Neural cell (in vitro differentiated cells): ENCODE measurements around the gene SCGN.

ENCODE experiments used
- POLR2AphosphoS5 ChIP-seq: IDR thresholded peaks from 2 replicates; pipeline ENCODE4 v1.6.1; 2012
- RAD21 ChIP-seq: fragments of 450-650 bp; conservative IDR thresholded peaks from 2 replicates; pipeline ENCODE4 v1.6.1; 2014; ENCODE audit warnings: antibody characterized with exemption, mild to moderate bottlenecking, moderate library complexity
- TF ChIP-seq, protein P1 (sequence below): fragments of 450-650 bp; IDR thresholded peaks from 2 replicates; pipeline ENCODE4 v1.5.1; 2014; ENCODE audit warnings: antibody characterized with exemption, mild to moderate bottlenecking, moderate library complexity; ENCODE audit not compliant: poor library complexity, severe bottlenecking

DNA sequence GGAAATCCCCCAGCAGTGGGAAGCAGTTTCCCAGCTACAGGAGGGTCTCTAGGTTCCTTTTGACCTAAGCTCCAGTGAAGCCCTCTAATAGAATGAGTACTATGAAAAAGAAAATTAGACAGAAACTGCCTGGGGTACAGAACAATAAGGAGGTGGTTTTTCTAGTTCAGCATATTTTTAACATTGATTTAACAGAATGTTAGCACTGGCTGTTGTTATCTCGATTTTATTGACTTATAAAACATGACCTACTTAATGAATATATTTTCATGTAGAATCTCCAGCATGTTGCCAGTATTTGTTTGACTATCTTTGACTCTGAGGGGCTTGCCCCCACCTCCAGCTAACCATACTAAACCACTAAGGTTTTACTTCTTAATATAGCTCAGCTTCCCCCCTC, 19.6 kb downstream of the SCGN start:
- TF ChIP-seq, protein P1, sequence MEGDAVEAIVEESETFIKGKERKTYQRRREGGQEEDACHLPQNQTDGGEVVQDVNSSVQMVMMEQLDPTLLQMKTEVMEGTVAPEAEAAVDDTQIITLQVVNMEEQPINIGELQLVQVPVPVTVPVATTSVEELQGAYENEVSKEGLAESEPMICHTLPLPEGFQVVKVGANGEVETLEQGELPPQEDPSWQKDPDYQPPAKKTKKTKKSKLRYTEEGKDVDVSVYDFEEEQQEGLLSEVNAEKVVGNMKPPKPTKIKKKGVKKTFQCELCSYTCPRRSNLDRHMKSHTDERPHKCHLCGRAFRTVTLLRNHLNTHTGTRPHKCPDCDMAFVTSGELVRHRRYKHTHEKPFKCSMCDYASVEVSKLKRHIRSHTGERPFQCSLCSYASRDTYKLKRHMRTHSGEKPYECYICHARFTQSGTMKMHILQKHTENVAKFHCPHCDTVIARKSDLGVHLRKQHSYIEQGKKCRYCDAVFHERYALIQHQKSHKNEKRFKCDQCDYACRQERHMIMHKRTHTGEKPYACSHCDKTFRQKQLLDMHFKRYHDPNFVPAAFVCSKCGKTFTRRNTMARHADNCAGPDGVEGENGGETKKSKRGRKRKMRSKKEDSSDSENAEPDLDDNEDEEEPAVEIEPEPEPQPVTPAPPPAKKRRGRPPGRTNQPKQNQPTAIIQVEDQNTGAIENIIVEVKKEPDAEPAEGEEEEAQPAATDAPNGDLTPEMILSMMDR = no peak
- no peak for TF ChIP-seq POLR2AphosphoS5
- no peak for TF ChIP-seq RAD21
